NCI-H1092 (cell line): ENCODE data around the gene TTC23.
A peak's percentile ranks its signal among the peaks of the same experiment; 100 is the strongest.
"Not testable (repeated sequence)": the region's sequence is repeated elsewhere in the genome, so short reads cannot be mapped to it uniquely, and the experiment has no call there.

Source experiments
- DNase-seq: peaks from one replicate; lab custom pipeline; 2025; lab: John Stamatoyannopoulos, UW

The TTC23 gene

DNA sequence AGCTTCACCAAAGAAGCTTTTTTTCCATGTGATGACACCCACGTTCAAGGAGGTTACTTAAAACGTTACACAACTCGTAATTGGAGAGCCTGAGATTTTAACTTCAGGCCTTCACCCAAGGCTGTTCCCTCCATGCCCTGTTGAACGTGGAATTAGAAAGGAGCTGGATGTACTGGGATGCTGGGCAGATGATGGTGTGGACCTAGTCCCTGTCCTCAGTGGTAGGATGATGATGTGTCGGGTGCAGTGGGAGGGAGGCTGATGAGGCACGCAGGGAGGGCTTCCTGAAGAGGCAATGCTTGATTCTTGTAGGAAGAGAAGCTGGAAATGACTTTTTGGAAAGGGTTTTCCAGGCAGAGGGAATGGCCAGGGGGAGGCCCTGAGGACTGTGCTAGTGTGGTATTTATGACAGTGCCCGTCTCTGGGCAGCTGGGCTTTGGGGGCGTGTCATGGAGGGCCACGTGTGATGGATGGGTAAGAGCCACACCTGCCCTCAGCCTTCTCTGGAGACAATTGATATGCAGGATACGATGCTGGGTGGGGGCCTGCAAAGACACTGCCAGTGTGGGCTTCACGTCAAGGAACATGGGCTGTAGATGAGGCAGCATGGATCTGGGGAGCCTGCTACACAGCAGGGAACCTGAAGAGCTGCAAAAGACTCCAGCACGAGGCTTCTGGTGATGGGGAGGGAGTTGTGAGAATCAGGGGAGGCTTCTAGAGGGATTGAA is 129.2 kb downstream of the TTC23 start:
- no peak for DNase-seq

DNA sequence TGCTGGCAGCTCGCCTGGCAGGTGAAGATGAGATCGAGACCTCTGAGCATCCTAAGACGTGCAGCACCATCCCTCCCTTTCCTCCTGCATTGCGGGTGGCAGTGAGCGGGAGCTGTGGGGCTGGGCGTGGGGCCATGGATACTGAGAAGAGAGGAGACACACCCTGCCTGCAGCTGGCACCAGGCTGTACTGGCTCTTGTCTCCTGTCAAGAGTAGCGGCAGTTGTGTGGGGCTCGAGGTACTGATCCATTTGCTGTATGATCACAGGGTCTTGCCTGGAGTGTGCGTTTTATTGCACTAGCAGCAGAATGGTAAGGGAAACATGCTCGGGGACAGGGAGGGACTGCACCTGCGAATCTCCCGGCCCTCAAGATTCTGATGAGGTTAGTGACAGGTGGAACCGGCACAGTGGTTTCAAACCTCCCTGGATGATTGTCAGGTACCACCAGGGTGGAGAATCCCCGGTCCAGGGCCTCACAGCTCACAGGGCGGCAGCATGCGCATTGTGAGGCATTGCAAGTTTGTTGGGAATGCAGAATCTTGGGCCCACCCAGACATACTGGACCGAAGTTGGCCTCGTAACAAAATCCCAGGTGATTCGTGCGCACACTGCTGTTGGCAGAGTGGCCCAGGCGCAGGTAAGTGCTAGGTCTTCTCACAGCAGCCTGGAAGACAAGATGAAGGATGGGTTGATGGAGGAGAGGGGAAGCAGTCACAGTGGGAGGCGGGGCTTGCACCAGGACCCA is 130.4 kb downstream of the TTC23 start:
- no peak for DNase-seq

GRCh38 chr15:99118258-99118632 is 131.1 kb downstream of the TTC23 start:
- no peak for DNase-seq

- no peak for DNase-seq
Observed at GRCh38 chr15:99117563-99118257, 131.7 kb downstream of the TTC23 start.

DNA sequence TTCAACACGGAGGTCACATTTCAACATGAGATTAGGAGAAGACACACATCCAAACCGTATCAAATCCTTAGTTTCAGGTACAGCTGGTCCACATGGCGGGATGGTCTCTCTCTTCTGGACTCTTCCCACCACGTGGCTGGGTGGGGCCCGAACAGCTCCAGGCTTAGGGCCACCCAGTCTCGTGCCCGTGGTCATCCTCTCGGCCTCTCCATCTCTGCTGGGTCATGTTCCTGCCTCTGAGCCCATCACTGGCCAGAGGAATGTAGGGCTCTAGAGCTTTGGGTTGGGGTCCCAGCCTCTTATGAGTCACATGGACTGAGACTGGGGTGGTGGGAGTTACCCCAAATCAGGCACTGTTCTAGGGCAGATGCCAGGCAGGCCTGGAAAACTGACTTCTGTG is 132.3 kb downstream of the TTC23 start:
- no peak for DNase-seq

- DNase-seq: no peak
Observed at GRCh38 chr15:99115300-99116215, 133.8 kb downstream of the TTC23 start.

- DNase-seq: no peak
Observed at GRCh38 chr15:99114511-99115299, 134.7 kb downstream of the TTC23 start.

- no peak for DNase-seq
Observed at GRCh38 chr15:99113547-99114271, 135.7 kb downstream of the TTC23 start.

DNA sequence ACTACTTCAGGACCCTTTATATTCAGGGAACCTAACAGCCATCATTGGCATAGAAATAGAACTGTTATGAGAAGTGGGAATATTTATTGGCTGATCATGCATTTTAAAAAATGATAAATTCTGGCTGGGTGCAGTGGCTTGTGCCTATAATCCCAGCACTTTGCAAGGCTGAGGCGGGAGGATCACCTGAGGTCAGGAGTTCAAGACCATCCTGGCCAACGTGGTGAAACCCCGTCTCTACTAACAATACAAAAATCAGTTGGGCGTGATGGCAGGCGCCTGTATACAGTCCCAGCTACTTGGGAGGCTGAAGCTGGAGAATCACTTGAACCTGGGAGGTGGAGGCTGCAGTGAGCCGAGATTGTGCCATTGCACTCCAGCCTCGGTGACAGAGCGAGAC is 137.7 kb downstream of the TTC23 start:
- not testable (repeated sequence) for DNase-seq

DNA sequence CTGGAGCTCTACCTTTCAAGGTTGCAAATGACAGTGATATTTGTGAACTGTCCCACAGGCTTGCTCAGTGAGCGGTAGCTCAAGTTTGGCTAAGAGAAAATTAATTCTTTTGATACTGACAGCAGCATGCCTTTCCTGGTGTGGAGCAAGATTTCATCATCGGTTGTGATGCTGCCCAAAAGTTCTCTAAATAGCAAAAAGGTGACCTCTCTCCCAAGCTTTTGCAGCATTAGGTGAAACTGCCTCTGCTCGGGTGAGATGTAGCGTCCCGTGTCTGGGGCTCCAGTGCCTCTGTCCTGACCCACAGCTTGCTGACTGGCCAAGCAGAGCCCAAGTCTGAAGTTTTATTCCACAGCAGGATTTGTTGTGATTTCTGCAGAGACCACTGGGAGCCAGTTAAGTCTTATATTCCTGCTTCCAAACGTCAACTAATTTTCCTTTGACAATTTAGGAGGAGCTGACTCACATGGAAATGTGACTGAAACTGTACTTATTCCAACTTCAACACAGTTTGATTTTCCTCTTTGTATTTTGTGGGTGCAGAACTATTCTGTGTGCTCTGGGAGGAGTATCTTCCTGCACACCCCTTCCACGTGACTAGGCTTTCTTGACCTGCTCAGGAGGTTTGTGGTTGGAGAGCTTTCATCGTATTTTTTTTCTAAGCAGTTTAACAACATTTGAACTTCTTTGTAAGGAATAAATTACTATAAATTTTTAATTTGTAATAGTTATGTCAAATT is 138.6 kb downstream of the TTC23 start:
- DNase-seq: no peak

DNA sequence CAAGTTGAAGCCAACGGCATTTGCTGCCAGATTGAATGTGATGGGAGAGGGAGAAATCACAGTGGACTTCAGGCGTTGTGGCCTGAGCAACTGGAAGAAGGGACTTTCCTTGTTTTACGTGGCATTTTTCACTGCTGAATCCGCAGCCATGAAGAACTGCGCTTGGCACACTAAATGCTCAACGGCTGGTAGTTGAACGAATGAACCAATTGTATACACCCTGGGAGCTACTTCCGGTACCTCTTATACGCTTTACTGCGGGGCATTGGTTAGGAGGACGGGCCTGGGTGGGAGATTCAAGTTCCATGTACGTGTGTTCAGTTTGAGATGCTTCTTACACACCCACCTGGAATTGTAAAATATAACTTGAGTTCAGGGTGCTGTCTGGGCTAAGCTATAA is 139.3 kb downstream of the TTC23 start:
- DNase-seq: no peak

GRCh38 chr15:99109555-99110021 is 139.8 kb downstream of the TTC23 start:
- no peak for DNase-seq

GRCh38 chr15:99108993-99109392 is 140.4 kb downstream of the TTC23 start:
- DNase-seq: no peak

DNA sequence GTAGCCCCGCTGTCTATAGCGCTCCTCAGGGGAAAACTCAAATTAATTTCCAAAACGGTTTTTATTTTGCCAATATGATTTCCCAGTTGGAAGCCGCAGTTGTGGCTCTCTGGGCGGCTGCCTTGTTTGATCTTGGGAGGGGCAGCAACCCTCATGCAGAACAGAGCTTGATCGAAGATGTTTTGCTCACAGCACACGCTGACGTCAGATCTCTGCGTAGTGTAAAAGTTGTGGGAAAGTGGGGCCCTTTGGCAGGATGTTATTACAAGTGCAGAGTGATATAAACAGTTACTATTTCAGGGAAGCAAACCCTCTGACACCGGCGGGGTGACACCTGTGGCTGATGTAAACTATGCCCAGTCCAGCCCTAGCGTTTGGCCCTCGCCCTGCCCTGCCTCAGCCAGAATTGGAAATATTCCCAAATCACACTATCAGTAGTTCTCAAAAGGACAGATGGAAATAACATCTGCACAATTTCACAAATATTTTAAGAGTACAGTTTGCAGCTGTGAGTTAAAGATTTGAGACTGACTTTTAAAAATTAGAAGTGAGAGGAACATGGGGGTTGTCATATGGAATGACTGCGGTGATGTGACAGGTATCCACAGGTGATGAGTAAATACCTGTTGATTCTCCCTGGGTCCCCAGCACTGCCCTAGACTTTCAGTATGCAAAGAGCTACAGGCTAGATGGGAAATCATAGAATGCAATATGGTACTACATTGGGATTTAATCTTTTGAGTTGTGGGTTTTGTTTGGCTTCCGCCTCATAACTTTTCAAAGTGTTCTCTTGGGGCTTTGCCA is 142.8 kb downstream of the TTC23 start:
- no peak for DNase-seq

- peak; percentile 22 for DNase-seq
Observed at GRCh38 chr15:99105514-99106341, 143.7 kb downstream of the TTC23 start.

DNA sequence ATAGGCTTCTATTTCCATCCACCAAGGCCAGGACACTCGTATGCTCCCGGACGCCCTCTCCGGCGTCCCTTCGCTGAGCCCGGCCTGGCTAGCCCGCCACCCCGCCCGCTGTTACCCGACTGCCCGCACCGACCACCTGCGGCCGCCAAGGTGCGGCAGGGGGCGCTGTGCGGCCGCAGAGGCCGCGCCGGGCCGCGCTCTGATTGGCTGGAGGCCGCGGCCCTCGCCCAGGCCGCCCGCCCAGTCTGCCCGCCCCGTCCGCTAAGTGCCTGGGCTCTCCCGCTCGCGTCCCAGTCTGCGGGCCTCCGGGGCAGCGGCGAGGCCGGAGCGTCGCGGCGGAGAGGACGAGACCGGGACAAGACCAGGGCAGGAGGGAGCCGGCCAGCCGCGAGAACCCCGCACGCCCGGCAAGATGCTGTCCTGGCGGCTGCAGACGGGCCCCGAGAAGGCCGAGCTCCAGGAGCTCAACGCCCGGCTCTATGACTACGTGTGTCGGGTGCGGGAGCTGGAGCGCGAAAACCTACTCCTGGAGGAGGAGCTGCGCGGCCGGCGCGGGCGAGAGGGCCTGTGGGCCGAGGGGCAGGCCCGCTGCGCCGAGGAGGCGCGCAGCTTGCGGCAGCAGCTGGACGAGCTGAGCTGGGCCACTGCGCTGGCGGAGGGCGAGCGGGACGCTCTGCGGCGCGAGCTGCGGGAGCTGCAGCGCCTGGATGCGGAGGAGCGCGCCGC is 144.4 kb downstream of the TTC23 start, which contains the start of gene SYNM:
Gene SYNM, plus strand, starts transcription at position 293 of the 726 bp plus-strand sequence. Its CDS starts 120 bp downstream, at position 413.
- peak; percentile 75 for DNase-seq

DNA sequence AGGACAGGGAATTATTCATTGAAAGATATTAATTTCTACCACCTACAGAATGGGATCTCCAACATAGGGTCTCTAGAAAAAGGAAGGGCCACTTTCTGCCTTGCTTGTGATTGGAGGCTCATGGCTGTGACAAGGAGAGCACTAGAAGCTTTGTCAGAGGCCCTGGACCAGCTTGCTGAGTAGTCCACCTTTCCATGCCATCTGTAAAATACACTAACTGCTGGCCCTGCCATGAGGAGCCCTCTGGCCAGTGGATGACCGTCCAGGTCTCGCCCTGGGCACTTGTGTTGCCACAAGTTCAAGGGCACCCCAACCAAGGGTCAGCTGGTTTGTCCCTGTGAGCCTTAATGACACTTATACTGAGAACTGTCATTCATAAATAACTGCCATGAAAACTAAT is 146.1 kb downstream of the TTC23 start:
- no peak for DNase-seq
